NCI-H345 treated with DMSO at 0.1 percent for 48 hours (cell line): ENCODE measurements around the gene PACRG.
"Not testable (repeated sequence)": the region's sequence is repeated elsewhere in the genome, so short reads cannot be mapped to it uniquely, and the experiment has no call there.

Experiments used
- DNase-seq: peaks from one replicate; lab custom pipeline; 2025; ENCODE audit not compliant: unreplicated experiment; lab: John Stamatoyannopoulos, UW

The PACRG gene

GRCh38 chr6:162727322-162728182, at the start of gene PACRG, which contains the start of gene PRKN:
PACRG (plus strand) TSS chr6:162727974.
PRKN (minus strand) TSS chr6:162727766.
- peak; percentile 46 for DNase-seq

- DNase-seq = not testable (repeated sequence)
These were observed 48.9 kb upstream of the PACRG start for GRCh38 chr6:162678896-162679295.

GRCh38 chr6:162679681-162680080, 48.1 kb upstream of the PACRG start:
- DNase-seq = no peak

GRCh38 chr6:162680367-162680766, 47.4 kb upstream of the PACRG start:
- DNase-seq = no peak

- DNase-seq = no peak
These were observed 46.9 kb upstream of the PACRG start for GRCh38 chr6:162680871-162681270.

- DNase-seq = no peak
These were observed 46.3 kb upstream of the PACRG start for GRCh38 chr6:162681447-162681846.

GRCh38 chr6:162683135-162683534, 44.6 kb upstream of the PACRG start:
- no peak for DNase-seq

GRCh38 chr6:162684052-162684451, 43.7 kb upstream of the PACRG start:
- no peak for DNase-seq

GRCh38 chr6:162684961-162685360, 42.8 kb upstream of the PACRG start:
- no peak for DNase-seq

GRCh38 chr6:162685586-162685985, 42.2 kb upstream of the PACRG start:
- DNase-seq = no peak

GRCh38 chr6:162688751-162689345, 38.9 kb upstream of the PACRG start:
- DNase-seq = no peak

- no peak for DNase-seq
These were observed 37.6 kb upstream of the PACRG start for GRCh38 chr6:162690158-162690557.

GRCh38 chr6:162697872-162698403, 29.8 kb upstream of the PACRG start:
- no peak for DNase-seq

- DNase-seq = no peak
These were observed 29.3 kb upstream of the PACRG start for GRCh38 chr6:162698440-162698839.

GRCh38 chr6:162699961-162700360, 27.8 kb upstream of the PACRG start:
- DNase-seq = no peak

GRCh38 chr6:162700966-162701365, 26.8 kb upstream of the PACRG start:
- no peak for DNase-seq

GRCh38 chr6:162701551-162701950, 26.2 kb upstream of the PACRG start:
- no peak for DNase-seq

GRCh38 chr6:162702446-162702845, 25.3 kb upstream of the PACRG start:
- no peak for DNase-seq

GRCh38 chr6:162704001-162704400, 23.8 kb upstream of the PACRG start:
- DNase-seq = no peak

GRCh38 chr6:162705736-162706135, 22.0 kb upstream of the PACRG start:
- no peak for DNase-seq

- DNase-seq = no peak
These were observed 21.5 kb upstream of the PACRG start for GRCh38 chr6:162706232-162706631.

- DNase-seq = no peak
These were observed 18.8 kb upstream of the PACRG start for GRCh38 chr6:162708971-162709370.
